HepG2 (cell line): Measurements from ENCODE around the gene TTC19.

ENCODE experiments used
- STAG1 ChIP-seq: sonication (generic); formaldehyde crosslinking; IDR thresholded peaks from 2 replicates; pipeline ENCODE4 v1.4.0; 2020; ENCODE audit warnings: missing genetic modification reagents
- ZNF251 ChIP-seq: sonication (generic); formaldehyde crosslinking; IDR thresholded peaks from 2 replicates; pipeline ENCODE4 v1.9.0; 2021; ENCODE audit warnings: mild to moderate bottlenecking, missing genetic modification reagents

DNA sequence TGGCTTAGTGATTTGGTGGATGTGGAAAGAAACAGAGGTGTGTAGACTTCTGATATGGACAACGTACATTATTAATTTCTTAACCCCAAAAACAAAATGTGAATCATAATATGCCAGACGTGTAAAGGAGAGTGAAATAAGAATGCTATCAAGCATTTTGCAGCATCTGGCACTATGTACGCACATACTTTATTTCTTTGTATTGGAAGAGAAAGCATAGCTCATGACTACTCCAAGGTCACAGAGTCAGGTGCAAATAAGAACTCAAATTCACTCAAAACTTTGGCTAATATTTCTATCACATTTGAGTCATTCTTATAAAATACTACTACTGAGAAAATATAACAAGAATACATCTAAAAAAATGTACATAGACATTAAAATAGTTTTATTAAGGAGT is 74.8 kb downstream of the TTC19 start:
- TF ChIP-seq STAG1 (no peak), ZNF251 (CRISPR knock-in tag) (no peak)
